Kidney glomerular epithelial cell (primary cell): Measurements from ENCODE around the gene FANCG.

Experiments used
- DNase-seq: peaks from one replicate; lab custom pipeline; 2025; lab: John Stamatoyannopoulos, UW

Gene FANCG

DNA sequence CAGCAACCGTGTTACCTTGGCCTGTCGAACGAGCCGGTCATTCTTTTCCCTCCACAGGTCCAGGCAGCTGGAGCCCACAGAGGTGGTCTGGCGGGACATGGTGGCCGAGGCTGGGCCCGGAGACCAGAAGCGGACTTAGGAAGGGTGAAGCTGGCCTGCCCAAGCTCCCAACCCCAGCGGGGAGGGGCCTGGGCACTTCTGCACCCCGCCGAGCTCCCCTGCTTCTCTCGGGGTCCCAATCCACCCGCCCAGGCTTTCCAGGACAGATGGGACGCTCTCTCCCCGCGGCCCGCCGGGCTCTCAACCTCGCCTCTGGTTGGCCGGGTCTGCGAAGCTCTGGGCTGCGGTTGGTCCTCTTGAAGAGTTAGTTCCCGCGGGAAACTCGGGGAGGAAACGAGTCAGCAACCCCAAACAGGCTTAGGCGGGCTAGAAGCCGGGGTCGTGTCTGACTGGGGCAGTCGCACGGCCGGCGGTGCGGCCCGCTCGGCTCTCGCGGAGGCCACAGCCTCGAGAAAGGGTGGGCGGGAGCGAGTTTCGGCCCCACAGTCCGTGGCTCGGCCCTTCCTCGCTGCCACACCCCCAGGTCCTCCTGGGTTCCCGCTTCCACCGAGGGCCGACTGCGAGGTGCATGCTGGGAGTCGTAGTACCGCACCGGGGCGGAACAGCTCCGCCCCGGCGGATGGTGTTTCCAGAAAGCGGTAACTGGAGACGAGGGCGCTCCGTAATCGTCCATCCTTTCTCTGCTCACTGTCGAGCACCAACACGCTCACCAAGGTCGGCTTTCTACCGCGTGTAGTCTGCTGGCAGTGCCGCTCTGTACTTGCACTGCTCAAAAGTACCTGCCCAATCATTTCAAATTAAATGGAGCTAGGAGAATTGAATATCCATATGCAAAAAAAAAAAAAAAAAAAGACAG lies at the start of gene FANCG:
TSS of gene FANCG (minus strand) at position 517 of the 916 bp plus-strand sequence. CDS start at position 99, 418 bp downstream.
- peak; percentile 89 for DNase-seq

DNA sequence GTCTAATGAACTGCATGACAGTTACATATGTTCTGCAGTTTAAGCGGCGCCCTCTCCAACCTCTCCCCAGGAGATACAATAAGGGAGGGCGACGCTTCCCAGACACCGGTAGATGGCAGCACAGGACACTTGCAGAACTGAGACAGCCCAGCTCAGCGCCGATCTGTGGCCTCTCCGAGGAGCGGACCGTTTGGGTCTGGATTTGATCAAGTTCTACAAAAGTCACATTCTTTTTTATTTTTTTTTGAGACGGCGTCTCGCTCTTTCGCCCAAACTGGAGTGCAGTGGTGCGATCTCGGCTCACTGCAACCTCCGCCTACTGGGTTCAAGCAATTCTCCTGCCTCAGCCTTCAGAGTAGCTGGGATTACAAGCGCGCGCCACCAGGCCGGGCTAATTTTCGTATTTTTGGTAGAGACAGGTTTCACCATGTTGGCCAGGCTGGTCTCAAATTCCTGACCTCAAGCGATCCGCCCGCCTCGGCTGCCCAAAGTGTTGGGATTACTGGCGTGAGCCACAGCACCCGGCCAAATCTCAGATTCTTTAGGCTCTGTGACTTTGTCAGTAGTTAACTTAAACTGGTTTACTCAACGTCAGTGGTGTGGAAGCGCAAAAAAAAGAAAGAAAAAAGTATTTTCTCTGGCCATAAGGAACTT lies 37.3 kb upstream of the FANCG start:
- DNase-seq: peak; percentile 95

DNA sequence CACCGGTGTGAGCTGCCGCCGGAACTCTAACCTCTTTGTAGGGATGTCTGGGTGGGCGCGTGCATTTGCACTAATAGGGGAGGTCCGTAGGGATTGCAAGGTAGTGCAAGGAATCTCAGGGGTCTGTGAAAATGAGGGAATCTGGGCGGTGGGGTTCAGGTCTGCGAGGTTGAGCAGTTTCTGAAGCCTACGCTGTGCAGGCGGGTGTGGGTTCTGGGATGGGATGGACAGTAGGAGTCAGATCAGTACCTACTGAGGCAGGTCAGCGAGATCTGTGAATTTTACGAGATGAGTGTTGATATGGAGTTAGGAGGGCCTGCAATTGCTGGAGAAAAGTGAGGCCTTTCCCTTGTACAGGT lies 36.8 kb upstream of the FANCG start:
- DNase-seq: no peak

DNA sequence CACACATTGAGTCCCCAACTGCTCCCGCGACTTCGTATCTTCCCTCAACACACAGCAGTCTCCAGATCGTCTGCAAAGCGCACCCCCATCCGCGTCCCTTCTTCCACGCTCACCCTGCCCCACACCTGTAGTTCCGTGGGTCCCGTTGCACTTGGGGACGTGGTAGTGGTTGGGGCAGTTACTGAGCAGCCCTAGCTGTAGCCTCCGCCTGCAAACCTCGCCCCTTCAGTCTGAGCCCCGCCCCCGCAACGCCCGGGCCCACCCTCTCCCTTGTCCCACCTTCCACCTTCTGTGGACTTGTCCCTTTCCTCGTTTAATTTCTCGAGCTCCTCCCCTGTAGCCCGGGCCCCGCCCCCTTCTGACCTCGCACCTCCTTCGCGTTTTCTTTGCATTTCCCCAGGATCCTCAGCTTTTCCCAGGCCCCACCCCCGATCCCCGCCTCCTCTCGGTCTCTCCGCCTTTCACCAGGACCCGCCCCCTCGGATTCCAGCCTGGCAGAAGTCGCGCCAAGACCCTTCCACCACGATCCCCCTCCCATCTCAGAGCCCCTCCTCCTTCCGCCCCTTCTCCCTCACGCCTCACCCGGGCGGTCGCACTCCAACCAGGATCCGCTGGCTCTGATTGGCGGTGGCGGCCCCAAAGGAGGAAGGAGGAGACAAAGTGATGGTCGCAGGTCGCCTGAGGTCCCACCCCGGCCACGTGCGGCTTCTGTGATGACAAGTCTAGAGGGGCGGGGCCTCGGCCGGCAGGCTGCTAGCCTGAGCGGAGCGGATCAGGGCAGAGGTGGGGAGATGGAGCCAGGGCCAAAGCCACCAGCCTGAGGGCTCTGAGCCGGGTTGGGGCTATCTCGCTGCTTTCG lies 36.2 kb upstream of the FANCG start, which contains the start of gene ATOSB:
TSS of gene ATOSB (minus strand) at position 183 of the 859 bp plus-strand sequence. CDS start 7,588 bp downstream, outside the sequence.
- peak; percentile 99 for DNase-seq

DNA sequence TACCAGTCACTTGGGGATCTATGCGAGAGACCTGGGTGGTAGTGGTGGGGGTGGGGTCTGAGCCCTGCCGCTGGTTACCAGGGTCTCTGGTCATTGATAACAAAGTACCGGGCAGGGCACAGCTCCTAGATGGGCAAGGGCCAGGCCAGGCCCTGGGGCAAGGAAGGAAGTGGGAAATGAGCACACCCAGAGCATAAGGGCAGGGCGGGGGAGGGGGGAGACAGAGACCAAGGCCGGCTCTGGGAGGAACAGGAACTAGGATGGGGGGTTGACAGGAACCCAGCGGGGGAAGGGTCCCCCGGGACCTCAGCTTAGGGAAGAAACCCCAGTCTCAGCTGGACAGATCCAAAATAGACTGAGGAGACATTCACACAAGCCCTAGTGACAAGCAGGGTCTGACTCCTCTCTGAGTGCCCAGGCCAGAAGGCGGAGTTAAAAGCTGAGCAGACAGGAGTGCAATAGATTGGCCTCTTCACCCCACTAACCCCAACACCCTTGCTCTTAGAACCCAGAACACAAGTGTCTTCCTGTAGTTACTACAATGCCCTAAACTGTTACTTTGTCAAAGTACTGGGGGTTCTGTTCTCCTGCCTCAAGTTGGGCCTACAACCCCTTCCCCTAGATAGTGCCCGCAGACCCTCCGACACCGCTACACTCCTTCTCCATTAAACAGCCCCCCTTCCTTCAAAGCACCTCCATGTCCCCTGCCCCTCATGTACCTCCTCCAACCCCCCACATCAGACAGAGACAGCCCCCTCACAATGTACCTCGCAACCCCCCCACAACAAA lies 35.3 kb upstream of the FANCG start:
- peak; percentile 3 for DNase-seq

DNA sequence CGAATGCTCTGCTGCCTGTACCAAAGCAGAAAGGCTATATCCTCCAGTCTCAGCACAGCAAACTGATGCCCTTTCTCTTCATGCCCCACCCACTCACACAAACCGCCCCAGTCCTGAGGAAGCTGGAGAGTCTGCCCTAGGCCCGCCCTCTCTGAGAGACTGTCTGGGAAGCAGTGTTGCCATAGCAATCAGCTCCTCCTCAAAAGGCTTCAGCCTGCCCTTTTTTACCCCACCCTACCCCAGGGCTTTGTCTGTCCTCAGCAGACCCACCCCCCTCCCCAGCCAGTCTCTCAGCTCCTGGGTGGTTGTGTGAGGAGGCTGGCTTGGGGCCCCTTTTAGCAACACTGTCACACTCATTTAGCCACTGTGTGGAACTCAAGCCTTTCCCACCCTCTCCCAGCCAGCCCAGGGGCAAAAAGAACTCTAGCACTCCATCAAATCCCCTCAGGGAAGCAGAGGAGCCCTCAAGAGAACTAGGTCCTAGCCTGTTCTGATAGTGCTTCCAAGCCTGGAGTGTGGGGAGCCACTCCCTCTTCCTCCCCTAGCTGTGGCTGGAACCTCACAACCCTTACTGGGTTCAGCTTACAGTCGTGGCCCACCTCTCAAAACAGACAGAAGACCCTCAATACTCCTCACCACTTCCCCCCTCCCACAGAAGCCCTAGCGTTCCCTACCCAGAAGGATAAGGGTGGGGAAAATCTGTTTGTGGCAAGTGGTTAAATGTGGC lies 34.5 kb upstream of the FANCG start:
- peak; percentile 94 for DNase-seq

DNA sequence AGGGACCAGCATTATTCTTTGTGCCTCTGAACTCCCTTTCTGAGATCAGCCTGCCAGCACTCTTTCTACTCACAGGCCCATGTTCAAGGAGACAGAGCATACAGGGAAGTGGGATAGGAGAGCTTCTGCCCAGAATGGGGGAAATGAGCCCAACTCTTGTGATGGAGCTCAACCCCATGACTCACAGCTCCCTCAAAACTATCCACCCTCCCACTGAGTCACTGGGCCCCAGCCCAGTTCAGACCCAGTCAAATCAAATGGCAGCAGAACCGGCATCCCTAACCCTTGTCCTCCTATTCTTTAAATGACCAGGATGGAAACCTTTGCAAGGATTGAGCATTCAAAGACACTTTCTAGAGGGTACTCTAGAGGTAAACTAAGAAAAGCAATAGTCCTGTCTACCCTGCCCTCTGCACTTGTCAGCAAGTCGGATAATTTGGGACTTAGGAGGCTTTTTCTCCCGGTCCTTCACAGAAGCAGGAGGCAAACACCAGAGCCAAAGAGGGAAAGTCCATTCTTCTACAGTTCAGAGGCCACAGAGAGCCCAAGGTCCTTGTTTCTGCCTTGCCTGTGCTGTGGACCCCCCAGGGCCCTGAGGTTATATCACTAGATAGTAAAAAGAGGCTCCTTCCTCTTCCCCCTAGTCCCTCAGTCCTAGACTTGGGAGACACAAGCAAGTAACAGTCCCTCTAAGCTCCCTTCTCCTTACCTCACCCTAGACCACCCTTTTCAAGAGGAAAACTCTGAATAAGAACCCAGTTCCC lies 32.7 kb upstream of the FANCG start:
- DNase-seq: no peak

DNA sequence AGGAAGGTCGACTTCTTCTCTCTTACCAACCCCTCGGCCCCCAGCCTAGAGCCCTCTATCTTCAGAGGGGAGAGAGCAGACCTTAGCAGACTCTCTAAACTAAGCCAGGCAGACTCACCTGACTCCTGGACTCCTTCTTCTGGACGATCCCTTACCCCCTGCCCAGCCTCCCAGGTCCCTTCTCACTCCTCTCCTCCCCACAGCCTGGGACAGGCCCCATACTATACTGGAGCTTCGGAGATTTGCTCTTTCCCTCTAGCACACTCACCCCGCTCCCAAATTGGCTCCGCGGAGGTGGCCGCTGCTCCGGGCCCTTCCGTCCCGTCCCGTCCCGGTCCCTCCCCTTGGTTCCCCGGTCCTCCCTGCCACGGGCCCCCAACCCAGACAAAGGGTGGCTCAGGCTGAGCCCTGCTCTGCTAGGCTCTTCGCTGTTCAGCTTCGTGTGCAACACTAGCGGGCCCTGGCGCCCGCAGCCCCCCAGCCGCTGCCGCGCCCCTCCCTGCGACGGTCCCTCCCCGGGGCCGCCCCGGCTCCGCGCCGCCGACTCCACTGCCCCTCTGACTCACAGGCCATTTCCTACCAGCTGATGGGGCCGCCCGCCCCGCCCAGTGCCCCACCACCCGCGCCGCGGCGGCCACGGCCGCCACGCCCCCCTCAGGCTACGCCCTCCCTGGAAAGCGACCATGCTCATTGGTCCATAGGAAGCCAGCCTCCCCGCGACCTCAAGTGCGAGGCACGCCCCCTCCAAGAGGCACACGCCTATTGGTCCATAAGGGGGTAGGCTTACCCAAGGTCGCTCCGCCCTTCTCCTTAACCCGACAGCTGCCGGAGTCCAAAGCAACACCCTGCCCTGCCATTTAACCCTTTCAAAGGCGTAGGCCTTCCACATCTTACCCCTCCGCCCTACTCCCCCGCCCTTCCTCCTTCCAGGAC lies 31.5 kb upstream of the FANCG start:
- peak; percentile 96 for DNase-seq

DNA sequence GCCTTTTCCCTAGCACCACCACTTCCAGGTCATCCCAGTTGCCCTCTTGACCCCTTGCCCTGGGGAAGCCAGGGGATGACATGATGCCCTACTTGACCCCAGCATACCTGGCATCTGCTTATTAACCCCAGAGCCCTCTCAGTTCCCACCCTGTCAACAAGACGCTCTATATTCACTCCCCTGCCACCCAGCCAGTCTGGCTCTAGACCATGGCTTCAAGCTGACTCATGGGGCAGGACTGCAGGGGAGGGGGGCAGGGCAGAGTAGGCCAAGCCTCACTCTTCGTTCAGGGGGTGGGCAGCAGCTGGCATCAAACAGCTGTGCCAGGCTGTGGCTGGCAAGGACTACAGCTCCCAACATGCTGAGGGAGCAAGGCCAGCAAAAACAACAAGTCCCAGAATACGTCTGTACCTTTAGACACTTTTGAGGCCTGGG lies 30.6 kb upstream of the FANCG start:
- DNase-seq: peak; percentile 75

DNA sequence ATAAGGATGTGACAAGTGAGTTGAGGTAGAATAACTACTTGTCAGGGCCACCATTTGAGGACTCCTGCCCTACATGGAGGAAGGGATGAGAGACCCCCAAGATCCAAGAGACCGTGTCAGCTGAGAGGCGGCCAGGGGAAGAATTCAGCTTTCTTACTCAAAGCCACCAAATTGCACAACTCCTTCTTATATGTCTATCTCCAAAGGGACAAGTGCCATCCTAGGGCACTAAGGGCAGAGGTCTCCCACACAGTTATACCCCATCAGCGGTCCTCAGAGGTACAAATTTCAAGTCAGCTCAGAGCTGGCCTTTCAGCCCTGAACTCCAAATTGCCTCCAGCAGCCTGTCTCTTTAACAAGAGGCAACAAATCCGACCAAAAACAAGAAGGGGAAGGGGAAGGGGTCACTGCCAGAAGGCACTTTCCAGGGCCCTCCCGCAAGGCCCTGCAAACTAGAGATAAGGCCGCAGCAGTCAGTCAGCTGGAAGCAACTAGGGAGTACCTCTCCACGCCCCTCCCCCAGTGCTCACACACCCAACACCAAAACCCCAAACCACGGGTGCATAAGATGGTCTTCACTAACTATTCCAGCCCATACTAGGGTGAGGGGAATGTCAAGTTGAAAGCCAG lies 29.3 kb upstream of the FANCG start:
- DNase-seq: no peak

DNA sequence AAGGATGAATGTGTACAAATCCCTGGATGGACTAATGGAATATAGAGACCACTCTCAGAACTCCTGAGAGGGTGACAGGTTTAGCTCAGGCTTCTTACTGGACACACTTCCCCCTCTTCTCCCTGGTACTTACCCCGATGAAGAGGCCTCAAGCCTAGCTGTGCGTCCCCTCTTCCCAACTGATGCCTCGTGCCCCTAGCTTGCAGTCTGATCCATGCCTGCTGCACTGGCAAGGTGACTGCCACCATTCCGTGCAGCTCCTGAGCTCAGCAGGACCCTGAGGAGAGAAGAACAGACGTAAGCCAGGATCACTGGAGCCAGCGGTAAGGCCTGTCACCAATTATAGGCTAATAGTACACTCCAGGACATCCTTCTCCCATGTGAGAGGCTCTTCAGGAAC lies 28.7 kb upstream of the FANCG start:
- DNase-seq: no peak

DNA sequence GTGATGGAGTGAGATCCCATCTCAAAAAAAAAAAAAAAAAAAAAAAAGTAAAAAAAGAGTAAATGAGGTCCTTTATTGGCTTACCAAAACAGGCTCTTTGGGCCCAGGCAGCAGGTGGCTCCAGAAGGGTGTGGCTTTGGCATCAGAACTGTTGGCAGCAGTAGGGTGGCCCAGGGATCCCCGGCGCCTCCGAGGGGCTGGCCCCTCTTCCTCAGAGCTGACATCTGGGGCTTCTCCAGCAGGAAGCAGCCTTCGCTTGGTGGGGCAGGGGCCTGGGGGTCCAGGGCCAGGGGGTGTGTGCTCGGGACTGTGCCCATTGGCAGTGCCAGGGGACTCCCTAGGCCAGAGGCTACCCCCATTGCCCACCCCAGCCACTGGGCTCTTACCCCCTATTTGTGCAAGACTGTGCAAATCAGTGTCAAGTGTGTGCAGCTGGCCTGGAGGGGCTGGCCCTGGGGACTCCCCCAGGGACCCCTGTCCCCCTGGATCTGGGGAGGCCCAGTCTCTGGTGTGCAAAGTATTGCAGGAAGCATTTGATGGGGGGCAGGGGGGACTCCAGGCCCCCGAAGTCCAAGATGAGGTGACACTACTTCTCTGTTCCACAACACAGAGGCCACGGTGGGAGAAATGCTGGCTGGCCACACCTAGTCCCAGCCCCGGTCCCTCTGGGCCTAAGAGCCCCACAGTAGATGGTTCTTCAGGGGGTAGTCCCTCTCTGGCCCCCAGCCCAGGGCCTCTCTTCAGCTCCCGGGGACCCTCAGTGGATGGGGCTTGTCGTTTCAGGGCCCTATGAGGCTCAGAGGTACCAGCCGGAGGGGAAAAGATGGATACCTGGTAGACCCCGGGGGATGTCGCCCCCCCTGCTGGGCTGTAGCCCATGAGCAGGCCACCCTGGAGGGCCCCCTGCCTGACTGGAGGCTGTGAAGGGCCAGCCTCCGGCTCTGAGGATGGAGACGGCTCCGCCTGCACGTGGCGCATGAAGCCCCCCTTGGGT lies 27.9 kb upstream of the FANCG start:
- no peak for DNase-seq

DNA sequence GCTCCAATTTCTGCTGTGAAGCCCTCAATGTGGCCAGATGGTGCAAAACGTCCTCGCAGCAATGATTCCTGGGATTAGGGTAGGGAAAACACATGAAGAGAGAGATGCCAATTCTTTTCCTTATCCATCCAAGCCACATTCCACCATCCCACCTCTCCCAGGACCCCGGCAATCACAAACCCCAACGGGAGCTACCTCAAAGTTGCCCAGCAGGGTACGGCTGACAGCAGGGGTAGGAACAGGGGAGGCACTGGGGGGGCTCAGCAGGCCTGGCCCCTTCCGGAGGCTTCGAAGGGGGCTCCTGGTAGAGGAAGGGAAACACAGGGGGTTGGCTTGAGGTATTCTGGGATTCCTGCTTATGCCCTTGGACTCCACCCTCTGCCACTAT lies 26.6 kb upstream of the FANCG start:
- no peak for DNase-seq

DNA sequence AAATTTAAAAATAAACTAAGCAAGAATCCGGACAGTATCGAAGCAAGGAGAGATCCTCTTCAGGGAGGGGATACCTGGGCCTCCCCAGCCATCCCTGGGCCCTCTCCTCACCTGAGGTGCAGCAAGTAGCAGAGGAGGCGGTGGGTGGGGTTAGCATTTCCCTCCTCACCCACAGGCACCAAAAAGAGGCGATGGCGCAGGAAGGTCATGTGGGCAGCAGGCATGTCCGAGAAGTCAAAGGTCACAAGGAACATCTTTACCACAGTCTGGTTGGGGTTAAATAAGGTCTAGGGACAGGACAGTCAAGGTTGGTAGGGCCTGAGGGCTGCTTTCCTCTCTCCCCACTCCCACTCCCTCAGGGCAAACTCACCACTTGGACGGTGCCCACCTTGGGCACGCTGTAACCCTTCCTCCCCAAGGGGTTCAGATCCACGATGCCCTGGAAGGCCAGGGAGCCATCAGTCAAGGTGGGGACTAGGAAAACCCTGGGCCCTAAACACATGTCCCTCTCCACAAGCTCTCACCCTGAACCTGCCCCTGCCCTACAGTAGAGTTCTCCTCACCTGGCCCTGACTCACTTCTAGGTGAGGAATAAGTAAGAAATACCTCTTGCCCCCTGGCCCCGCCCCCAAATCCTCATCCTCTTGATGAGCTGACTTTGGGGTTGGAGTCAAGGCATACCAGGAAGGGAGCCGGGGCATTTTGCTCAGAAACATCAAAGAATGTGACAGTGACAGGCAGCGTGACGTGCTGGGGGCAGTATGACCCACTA lies 26.0 kb upstream of the FANCG start:
- DNase-seq: no peak

DNA sequence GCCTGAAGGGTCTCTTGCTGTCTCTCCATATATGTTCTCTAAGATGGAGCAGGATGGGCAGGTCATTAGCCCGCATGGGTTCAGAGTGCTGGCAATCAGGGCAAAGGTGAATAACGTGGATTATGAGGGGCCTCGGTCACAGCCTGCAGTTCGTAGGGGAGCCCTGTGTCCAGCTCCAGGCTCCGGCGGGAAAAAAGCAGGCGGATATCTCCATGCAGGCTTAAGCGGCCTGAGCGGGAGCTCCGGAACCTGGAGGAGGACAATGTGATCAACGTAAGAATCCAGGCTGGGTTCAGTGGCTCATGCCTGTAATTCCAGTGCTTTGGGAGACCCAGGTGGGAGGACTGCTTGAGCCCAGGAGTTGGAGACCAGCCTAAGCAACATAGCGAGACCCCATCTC lies 25.4 kb upstream of the FANCG start:
- no peak for DNase-seq

DNA sequence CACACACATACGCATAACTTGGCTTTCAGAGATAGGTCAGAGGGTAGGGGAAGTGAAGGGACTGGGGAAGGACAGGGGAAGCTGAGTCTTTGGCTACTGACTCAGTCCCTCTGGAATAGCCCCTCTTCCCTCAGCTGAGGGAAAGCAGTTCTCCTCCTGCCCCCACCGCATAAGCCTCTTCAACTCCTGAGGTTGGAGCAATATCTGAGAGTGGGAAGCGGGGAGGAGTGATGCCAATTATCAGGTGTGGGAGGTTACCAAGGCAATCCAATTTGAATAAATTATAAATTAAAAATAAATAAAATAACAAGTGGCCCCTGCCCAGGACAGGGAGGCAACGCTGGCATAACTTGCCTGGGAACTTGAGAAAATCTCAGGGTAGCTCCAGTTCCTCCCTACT lies 24.8 kb upstream of the FANCG start:
- DNase-seq: no peak
